ENCODE results near the gene AKAP9. TPM values are rescaled to one million over a fixed set of nuclear protein-coding genes. Genes with fewer than 3 reads are reported as not detected.

Gene AKAP9
- total RNA-seq, 1 donor = 56.5 TPM

GRCh38 chr7:92002720-92003119 is 62.1 kb downstream of the AKAP9 start:
- Histone ChIP-seq H2AFZ (ENCODE audit: low read length) (no peak overlapping the region), H4K20me1 (ENCODE audit: insufficient read depth, low read length) (no peaks in the 10 kb centered on the region)

GRCh38 chr7:92006046-92006445 is 65.4 kb downstream of the AKAP9 start:
- Histone ChIP-seq H3K4me3 (ENCODE audit: insufficient read depth, low read length) (no peak overlapping the region), H3K9me3 (ENCODE audit: low read depth, low read length) (no peaks in the 10 kb centered on the region), H4K20me1 (ENCODE audit: insufficient read depth, low read length) (no peaks in the 10 kb centered on the region), H3K4me2 (ENCODE audit: insufficient read depth, low read length) (no peak overlapping the region), H2AFZ (ENCODE audit: low read length) (no peak overlapping the region), H3K79me2 (ENCODE audit: insufficient read depth, low read length) (no peaks in the 10 kb centered on the region), H3K27ac (ENCODE audit: low read depth, low read length) (no peak overlapping the region), H3K4me1 (ENCODE audit: insufficient read depth, low read length) (no peaks in the 10 kb centered on the region), H3K36me3 (ENCODE audit: insufficient read depth, low read length) (peaks cover 12% of the 10 kb centered on the region), H3K27me3 (ENCODE audit: insufficient read depth, low read length) (no peaks in the 10 kb centered on the region)
- no peak for DNase-seq (ENCODE audit: insufficient read length, low spot score, missing footprints)
- TF ChIP-seq, protein P1, sequence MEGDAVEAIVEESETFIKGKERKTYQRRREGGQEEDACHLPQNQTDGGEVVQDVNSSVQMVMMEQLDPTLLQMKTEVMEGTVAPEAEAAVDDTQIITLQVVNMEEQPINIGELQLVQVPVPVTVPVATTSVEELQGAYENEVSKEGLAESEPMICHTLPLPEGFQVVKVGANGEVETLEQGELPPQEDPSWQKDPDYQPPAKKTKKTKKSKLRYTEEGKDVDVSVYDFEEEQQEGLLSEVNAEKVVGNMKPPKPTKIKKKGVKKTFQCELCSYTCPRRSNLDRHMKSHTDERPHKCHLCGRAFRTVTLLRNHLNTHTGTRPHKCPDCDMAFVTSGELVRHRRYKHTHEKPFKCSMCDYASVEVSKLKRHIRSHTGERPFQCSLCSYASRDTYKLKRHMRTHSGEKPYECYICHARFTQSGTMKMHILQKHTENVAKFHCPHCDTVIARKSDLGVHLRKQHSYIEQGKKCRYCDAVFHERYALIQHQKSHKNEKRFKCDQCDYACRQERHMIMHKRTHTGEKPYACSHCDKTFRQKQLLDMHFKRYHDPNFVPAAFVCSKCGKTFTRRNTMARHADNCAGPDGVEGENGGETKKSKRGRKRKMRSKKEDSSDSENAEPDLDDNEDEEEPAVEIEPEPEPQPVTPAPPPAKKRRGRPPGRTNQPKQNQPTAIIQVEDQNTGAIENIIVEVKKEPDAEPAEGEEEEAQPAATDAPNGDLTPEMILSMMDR (IDR thresholded peaks at IDR 0.05; ENCODE audit: extremely low read depth, low read depth, low read length) = no peak

More at GRCh38 chr7:92002720-92003119, 62.1 kb downstream of the AKAP9 start:
- no peaks in the 10 kb centered on the region for H3K9me3 ChIP-seq (ENCODE audit: low read depth, low read length)
- H3K36me3 ChIP-seq (ENCODE audit: insufficient read depth, low read length) = peaks cover 20% of the 10 kb centered on the region
- H3K4me3 ChIP-seq (ENCODE audit: insufficient read depth, low read length) = no peak overlapping the region
- H3K27ac ChIP-seq (ENCODE audit: low read depth, low read length) = no peak overlapping the region
- H3K4me1 ChIP-seq (ENCODE audit: insufficient read depth, low read length) = no peaks in the 10 kb centered on the region
- TF ChIP-seq, protein P1 (IDR thresholded peaks at IDR 0.05; ENCODE audit: extremely low read depth, low read depth, low read length) = no peak
- no peak for DNase-seq (ENCODE audit: insufficient read length, low spot score, missing footprints)
- no peaks in the 10 kb centered on the region for H3K27me3 ChIP-seq (ENCODE audit: insufficient read depth, low read length)
- H3K4me2 ChIP-seq (ENCODE audit: insufficient read depth, low read length) = no peak overlapping the region
- H3K79me2 ChIP-seq (ENCODE audit: insufficient read depth, low read length) = no peaks in the 10 kb centered on the region

DNA sequence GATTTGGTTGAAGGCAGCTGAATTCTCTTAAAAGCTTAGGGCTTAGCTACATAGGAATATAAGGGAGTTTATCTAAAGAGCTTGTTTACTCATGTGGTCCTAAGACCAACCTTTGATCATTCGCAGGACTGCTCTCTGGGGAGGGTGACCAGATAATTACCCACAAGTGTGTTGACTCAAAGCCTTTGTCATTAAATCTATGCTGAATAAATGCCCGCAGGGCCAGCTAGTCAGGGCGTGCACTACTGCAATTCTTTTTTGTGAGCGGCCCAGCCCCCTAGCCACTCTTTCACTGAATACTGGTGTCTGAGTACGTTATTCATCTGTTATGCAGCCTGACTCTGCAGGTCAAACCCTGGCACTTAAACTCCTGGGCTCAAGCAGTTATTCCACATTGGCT is 69.6 kb downstream of the AKAP9 start:
- Histone ChIP-seq H3K79me2 (ENCODE audit: insufficient read depth, low read length) (no peaks in the 10 kb centered on the region), H3K36me3 (ENCODE audit: insufficient read depth, low read length) (peaks cover 4% of the 10 kb centered on the region), H3K4me3 (ENCODE audit: insufficient read depth, low read length) (no peak overlapping the region), H4K20me1 (ENCODE audit: insufficient read depth, low read length) (no peaks in the 10 kb centered on the region), H3K4me2 (ENCODE audit: insufficient read depth, low read length) (no peak overlapping the region), H3K27ac (ENCODE audit: low read depth, low read length) (no peak overlapping the region), H3K9me3 (ENCODE audit: low read depth, low read length) (no peaks in the 10 kb centered on the region), H3K27me3 (ENCODE audit: insufficient read depth, low read length) (no peaks in the 10 kb centered on the region), H2AFZ (ENCODE audit: low read length) (no peak overlapping the region), H3K4me1 (ENCODE audit: insufficient read depth, low read length) (no peaks in the 10 kb centered on the region)
- TF ChIP-seq, protein P1 (IDR thresholded peaks at IDR 0.05; ENCODE audit: extremely low read depth, low read depth, low read length) = no peak
- DNase-seq (ENCODE audit: insufficient read length, low spot score, missing footprints) = no peak

DNA sequence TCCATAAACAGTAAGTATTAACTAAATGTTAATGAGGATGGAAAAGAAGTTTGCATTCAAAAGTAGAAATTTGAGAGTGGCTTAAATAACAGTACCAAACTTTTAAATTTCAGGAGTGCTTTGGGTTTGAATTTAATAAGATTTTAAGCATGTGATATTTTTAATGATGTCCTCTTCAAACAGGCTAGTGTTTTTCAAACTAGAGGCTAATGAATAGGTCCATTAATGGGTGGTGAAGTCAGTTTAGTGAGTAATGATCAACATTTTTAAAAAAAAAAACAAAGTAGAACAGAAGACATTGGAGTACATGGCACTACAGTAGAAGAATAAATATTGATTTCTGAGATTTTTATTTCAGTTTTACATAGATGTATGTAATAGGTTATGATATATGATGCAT is 72.9 kb downstream of the AKAP9 start:
- no peaks in the 10 kb centered on the region for H3K27me3 ChIP-seq (ENCODE audit: insufficient read depth, low read length)
- H4K20me1 ChIP-seq (ENCODE audit: insufficient read depth, low read length) = no peaks in the 10 kb centered on the region
- no peak for DNase-seq (ENCODE audit: insufficient read length, low spot score, missing footprints)
- no peaks in the 10 kb centered on the region for H3K4me1 ChIP-seq (ENCODE audit: insufficient read depth, low read length)
- no peaks in the 10 kb centered on the region for H3K36me3 ChIP-seq (ENCODE audit: insufficient read depth, low read length)
- H3K4me2 ChIP-seq (ENCODE audit: insufficient read depth, low read length) = no peak overlapping the region
- H3K27ac ChIP-seq (ENCODE audit: low read depth, low read length) = no peak overlapping the region
- no peaks in the 10 kb centered on the region for H3K79me2 ChIP-seq (ENCODE audit: insufficient read depth, low read length)
- no peak overlapping the region for H3K4me3 ChIP-seq (ENCODE audit: insufficient read depth, low read length)
- H3K9me3 ChIP-seq (ENCODE audit: low read depth, low read length) = no peaks in the 10 kb centered on the region
- no peak overlapping the region for H2AFZ ChIP-seq (ENCODE audit: low read length)
- TF ChIP-seq, protein P1 (IDR thresholded peaks at IDR 0.05; ENCODE audit: extremely low read depth, low read depth, low read length) = no peak
